ENCODE measurements around the gene LSAMP. TPM values are rescaled to one million over a fixed set of nuclear protein-coding genes. Genes with fewer than 3 reads are reported as not detected.

Gene LSAMP
- total and polyA plus RNA-seq, 9 of the 15 experiments (the other 6 are each of a cell fraction or from before 2014, with no cell fraction given): 0.09 to 0.11 TPM; not detected in 7

DNA sequence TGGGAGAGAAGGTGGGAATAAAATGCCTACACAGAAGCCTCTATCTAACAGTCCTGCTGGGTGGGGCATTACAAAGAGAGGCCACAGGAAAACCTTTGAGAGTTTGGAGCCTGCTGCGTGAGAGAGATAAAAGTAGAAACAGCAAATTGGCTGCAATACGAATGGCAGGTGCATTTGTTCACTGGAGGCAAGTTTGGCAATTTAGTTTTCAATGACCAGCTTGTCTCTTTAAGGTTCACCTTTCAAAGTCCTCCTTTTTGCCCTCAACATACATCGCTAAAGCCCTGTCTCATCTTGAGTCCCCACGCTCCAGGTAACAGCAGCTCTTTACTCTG is 405.7 kb downstream of the LSAMP start (continued):
- TF ChIP-seq, protein P1, sequence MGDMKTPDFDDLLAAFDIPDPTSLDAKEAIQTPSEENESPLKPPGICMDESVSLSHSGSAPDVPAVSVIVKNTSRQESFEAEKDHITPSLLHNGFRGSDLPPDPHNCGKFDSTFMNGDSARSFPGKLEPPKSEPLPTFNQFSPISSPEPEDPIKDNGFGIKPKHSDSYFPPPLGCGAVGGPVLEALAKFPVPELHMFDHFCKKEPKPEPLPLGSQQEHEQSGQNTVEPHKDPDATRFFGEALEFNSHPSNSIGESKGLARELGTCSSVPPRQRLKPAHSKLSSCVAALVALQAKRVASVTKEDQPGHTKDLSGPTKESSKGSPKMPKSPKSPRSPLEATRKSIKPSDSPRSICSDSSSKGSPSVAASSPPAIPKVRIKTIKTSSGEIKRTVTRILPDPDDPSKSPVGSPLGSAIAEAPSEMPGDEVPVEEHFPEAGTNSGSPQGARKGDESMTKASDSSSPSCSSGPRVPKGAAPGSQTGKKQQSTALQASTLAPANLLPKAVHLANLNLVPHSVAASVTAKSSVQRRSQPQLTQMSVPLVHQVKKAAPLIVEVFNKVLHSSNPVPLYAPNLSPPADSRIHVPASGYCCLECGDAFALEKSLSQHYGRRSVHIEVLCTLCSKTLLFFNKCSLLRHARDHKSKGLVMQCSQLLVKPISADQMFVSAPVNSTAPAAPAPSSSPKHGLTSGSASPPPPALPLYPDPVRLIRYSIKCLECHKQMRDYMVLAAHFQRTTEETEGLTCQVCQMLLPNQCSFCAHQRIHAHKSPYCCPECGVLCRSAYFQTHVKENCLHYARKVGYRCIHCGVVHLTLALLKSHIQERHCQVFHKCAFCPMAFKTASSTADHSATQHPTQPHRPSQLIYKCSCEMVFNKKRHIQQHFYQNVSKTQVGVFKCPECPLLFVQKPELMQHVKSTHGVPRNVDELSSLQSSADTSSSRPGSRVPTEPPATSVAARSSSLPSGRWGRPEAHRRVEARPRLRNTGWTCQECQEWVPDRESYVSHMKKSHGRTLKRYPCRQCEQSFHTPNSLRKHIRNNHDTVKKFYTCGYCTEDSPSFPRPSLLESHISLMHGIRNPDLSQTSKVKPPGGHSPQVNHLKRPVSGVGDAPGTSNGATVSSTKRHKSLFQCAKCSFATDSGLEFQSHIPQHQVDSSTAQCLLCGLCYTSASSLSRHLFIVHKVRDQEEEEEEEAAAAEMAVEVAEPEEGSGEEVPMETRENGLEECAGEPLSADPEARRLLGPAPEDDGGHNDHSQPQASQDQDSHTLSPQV (IDR thresholded peaks at IDR 0.05): 0 out of 2 replicates have a peak, but pooled peaks have one; percentile 30
- TF ChIP-seq TBL1XR1 (IDR thresholded peaks at IDR 0.05; ENCODE audit: low read length in 2 of 2) (0 out of 4 replicates have a peak, but pooled peaks of 1 of the 2 experiments have one; percentile 9), RCOR1 (IDR thresholded peaks at IDR 0.05; ENCODE audit: borderline replicate concordance in 1 of 2, low read depth in 2 of 2, low read length in 2 of 2) (peak in 1 of 2 experiments; percentile 58; a peak in 2 of 4 replicates), KLF16 (IDR thresholded peaks at IDR 0.05) (peak; percentile 74), MBD2 (IDR thresholded peaks at IDR 0.05; ENCODE audit: borderline replicate concordance, low read depth) (0 out of 2 replicates have a peak, but pooled peaks have one; percentile 35), BHLHE40 (IDR thresholded peaks at IDR 0.05; ENCODE audit: low read length) (0 out of 2 replicates have a peak, but pooled peaks have one; percentile 5), ZKSCAN8 (CRISPR knock-in tag; IDR thresholded peaks at IDR 0.05) (no peak), ZNF695 (CRISPR knock-in tag; IDR thresholded peaks at IDR 0.05) (no peak), ZNF24 (IDR thresholded peaks at IDR 0.05) (peak; percentile 85), CBFA2T3 (IDR thresholded peaks at IDR 0.05) (peak; percentile 91), SMARCE1 (IDR thresholded peaks at IDR 0.05) (peak; percentile 37; the same call in 1 of the 2 replicates), TCF3 (CRISPR knock-in tag; IDR thresholded peaks at IDR 0.05) (peak; percentile 91), STAT5A (IDR thresholded peaks at IDR 0.05; ENCODE audit: borderline replicate concordance, low read length) (peak; percentile 58; the same call in 1 of the 2 replicates), DPF2 (IDR thresholded peaks at IDR 0.05) (peak; percentile 83), SP1 (CRISPR knock-in tag; IDR thresholded peaks at IDR 0.05) (no peak), TEAD4 (IDR thresholded peaks at IDR 0.05; ENCODE audit: low read length) (peak; percentile 87), TEAD4 (CRISPR knock-in tag; IDR thresholded peaks at IDR 0.05; ENCODE audit: borderline replicate concordance) (no peak), CBFA2T2 (conservative IDR thresholded peaks at IDR 0.05) (peak; percentile 85), ZNF766 (CRISPR knock-in tag; conservative IDR thresholded peaks at IDR 0.05) (0 out of 2 replicates have a peak, but pooled peaks have one; percentile 29), SMARCC2 (IDR thresholded peaks at IDR 0.05; ENCODE audit: low read depth) (0 out of 2 replicates have a peak, but pooled peaks have one; percentile 31), TAL1 (IDR thresholded peaks at IDR 0.05) (peak; percentile 87)
- TF ChIP-seq, protein P2, sequence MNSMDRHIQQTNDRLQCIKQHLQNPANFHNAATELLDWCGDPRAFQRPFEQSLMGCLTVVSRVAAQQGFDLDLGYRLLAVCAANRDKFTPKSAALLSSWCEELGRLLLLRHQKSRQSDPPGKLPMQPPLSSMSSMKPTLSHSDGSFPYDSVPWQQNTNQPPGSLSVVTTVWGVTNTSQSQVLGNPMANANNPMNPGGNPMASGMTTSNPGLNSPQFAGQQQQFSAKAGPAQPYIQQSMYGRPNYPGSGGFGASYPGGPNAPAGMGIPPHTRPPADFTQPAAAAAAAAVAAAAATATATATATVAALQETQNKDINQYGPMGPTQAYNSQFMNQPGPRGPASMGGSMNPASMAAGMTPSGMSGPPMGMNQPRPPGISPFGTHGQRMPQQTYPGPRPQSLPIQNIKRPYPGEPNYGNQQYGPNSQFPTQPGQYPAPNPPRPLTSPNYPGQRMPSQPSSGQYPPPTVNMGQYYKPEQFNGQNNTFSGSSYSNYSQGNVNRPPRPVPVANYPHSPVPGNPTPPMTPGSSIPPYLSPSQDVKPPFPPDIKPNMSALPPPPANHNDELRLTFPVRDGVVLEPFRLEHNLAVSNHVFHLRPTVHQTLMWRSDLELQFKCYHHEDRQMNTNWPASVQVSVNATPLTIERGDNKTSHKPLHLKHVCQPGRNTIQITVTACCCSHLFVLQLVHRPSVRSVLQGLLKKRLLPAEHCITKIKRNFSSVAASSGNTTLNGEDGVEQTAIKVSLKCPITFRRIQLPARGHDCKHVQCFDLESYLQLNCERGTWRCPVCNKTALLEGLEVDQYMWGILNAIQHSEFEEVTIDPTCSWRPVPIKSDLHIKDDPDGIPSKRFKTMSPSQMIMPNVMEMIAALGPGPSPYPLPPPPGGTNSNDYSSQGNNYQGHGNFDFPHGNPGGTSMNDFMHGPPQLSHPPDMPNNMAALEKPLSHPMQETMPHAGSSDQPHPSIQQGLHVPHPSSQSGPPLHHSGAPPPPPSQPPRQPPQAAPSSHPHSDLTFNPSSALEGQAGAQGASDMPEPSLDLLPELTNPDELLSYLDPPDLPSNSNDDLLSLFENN (IDR thresholded peaks at IDR 0.05; ENCODE audit: low read depth in 2 of 2, low read length in 2 of 2): peak in 1 of 2 experiments; percentile 75; a peak in 2 of 4 replicates
- TF ChIP-seq, protein P3, sequence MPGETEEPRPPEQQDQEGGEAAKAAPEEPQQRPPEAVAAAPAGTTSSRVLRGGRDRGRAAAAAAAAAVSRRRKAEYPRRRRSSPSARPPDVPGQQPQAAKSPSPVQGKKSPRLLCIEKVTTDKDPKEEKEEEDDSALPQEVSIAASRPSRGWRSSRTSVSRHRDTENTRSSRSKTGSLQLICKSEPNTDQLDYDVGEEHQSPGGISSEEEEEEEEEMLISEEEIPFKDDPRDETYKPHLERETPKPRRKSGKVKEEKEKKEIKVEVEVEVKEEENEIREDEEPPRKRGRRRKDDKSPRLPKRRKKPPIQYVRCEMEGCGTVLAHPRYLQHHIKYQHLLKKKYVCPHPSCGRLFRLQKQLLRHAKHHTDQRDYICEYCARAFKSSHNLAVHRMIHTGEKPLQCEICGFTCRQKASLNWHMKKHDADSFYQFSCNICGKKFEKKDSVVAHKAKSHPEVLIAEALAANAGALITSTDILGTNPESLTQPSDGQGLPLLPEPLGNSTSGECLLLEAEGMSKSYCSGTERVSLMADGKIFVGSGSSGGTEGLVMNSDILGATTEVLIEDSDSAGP (CRISPR knock-in tag; IDR thresholded peaks at IDR 0.05): no peak
